Naive thymus-derived CD8-positive, alpha-beta T cell (primary cell): ENCODE data around the gene NT5C. TPM values are rescaled to one million over a fixed set of nuclear protein-coding genes. Genes with fewer than 3 reads are reported as not detected.

Experiments
- ATAC-seq, 2 donors: fragments of 150-1000 bp; cut with Tn5 transposase in 1 of 2; sonication (Bioruptor Pico), chemical (Tn5 transposase) in 1 of 2; 1 replicate in 1 of 2; 2 replicates in 1 of 2; pipeline ENCODE4 v1.10.0; 2021; ENCODE audit warnings: mild to moderate bottlenecking in 2 of 2, moderate library complexity in 2 of 2
- POLR2A ChIA-PET: fragments of 350-600 bp; sonication (Branson Sonifier 250); formaldehyde crosslinking; loops from one replicate; lab custom pipeline; 2021; ENCODE audit warnings: antibody characterized with exemption; lab: Charles Lee
- DNase-seq, 10 donors: peaks; one replicate each; pipeline versions ENCODE4 v3.0.0 to v3.0.0-alpha.2; 2020 to 2022
- H3K27ac Mint-ChIP-seq, 10 donors: one replicate each; pipeline ENCODE4 v1.8.0; 2020 to 2022; ENCODE audit warnings: mild to moderate bottlenecking in 10 of 10, mixed read lengths in 10 of 10, moderate library complexity in 4 of 10, inconsistent platforms in 1 of 10
- H3K27me3 Mint-ChIP-seq, 5 donors: one replicate each; pipeline ENCODE4 v1.8.0; 2021 to 2022; ENCODE audit warnings: mixed read lengths in 5 of 5
- H3K36me3 Mint-ChIP-seq, 3 donors: one replicate each; pipeline ENCODE4 v1.8.0; 2020 to 2022; ENCODE audit warnings: mixed read lengths in 3 of 3, mild to moderate bottlenecking in 2 of 3, inconsistent platforms in 1 of 3
- H3K4me1 Mint-ChIP-seq, 4 donors: one replicate each; pipeline ENCODE4 v1.8.0; 2021 to 2022; ENCODE audit warnings: mixed read lengths in 4 of 4
- H3K4me3 Mint-ChIP-seq, 10 donors: one replicate each; pipeline ENCODE4 v1.8.0; 2020 to 2022; ENCODE audit warnings: mild to moderate bottlenecking in 10 of 10, mixed read lengths in 10 of 10, moderate library complexity in 6 of 10, inconsistent platforms in 1 of 10
- H3K9me3 Mint-ChIP-seq, 9 donors: one replicate each; pipeline ENCODE4 v1.8.0; 2020 to 2022; ENCODE audit warnings: mixed read lengths in 9 of 9, mild to moderate bottlenecking in 3 of 9, inconsistent platforms in 1 of 9, moderate library complexity in 1 of 9
- polyA plus RNA-seq, 3 donors: library from polyadenylated mRNA; unstranded; fragments of 300-500 nt; fragmentation: Illumina TruSeq; gene quantifications; one replicate each; pipeline ENCODE4 v1.2.3, GENCODE V29; 2021
- total RNA-seq, 8 experiments: library from RNA in 2 of 8; stranded (reverse) in 2 of 8; gene quantifications; one replicate each; pipeline ENCODE4 v1.2.3 and lab custom pipeline; 2021 to 2026

NT5C gene
- total and polyA plus RNA-seq, 5 experiments from 2014 or later: 46.0 to 66.6 (median 52.8) TPM

DNA sequence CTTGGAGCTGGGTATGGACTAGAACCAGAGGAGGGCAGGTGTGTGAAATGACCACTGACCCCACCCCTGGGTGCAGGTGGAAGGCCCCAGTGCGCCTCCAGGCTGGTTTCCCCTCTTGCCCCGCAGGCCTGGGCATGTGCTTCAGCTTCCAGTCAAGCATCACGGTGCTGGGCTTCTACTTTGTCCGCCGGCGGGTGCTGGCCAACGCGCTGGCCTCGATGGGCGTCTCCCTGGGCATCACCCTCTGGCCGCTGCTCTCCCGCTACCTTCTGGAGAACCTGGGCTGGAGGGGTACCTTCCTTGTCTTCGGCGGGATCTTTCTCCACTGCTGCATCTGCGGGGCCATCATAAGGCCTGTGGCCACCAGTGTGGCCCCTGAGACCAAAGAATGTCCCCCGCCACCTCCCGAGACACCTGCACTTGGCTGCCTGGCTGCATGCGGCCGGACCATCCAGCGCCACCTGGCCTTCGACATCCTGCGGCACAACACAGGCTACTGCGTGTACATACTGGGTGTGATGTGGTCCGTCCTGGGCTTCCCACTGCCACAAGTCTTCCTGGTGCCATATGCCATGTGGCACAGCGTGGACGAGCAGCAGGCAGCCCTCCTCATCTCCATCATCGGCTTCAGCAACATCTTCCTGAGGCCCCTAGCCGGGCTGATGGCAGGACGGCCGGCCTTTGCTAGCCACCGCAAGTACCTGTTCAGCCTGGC, 31.5 kb downstream of the NT5C start:
- DNase-seq: no peak
- Mint-ChIP-seq H3K4me1 (peaks cover 0 to 8% (median 1%) of the 10 kb centered on the region in 4 donors), H3K27me3 (no peaks in the 10 kb centered on the region), H3K27ac (peak overlapping the region in 1 of 10 donors; percentile 31), H3K4me3 (no peak overlapping the region), H3K36me3 (peaks cover 0 to 15% (median 0%) of the 10 kb centered on the region in 3 donors), H3K9me3 (no peaks in the 10 kb centered on the region)
- ATAC-seq: no peak
- POLR2A ChIA-PET: interaction anchor here (0.9 kb wide), 1 partner anchor 17 kb away, joined by 3 read pairs; no protein-coding TSS in a partner anchor

GRCh38 chr17:75098861-75099260, 32.7 kb downstream of the NT5C start:
- DNase-seq (no peak), ATAC-seq (no peak)
- POLR2A ChIA-PET: interaction anchor here (0.7 to 0.9 kb wide), 2 partner anchors 11 to 16 kb away, joined by 3 read pairs; partner anchors contain the start of gene SLC16A5
- Mint-ChIP-seq H3K4me1 (peaks cover 0 to 8% (median 1%) of the 10 kb centered on the region in 4 donors), H3K27ac (peak overlapping the region in 2 of 10 donors; percentile 27 to 95), H3K4me3 (no peak overlapping the region), H3K9me3 (no peaks in the 10 kb centered on the region), H3K27me3 (no peaks in the 10 kb centered on the region), H3K36me3 (peaks cover 0 to 13% (median 0%) of the 10 kb centered on the region in 3 donors)

- Mint-ChIP-seq H3K9me3 (no peaks in the 10 kb centered on the region), H3K4me1 (peaks cover 0 to 8% (median 1%) of the 10 kb centered on the region in 4 donors), H3K27me3 (no peaks in the 10 kb centered on the region), H3K27ac (peak overlapping the region in 1 of 10 donors; percentile 13), H3K4me3 (no peak overlapping the region), H3K36me3 (peaks cover 0 to 13% (median 0%) of the 10 kb centered on the region in 3 donors)
- POLR2A ChIA-PET: interaction anchor here (0.7 to 1.4 kb wide), 2 partner anchors 10 to 12 kb away, joined by 3 read pairs; partner anchors contain the start of genes ARMC7 and SLC16A5
- no peak for DNase-seq
- no peak for ATAC-seq
Measured at GRCh38 chr17:75097865-75098264, 33.7 kb downstream of the NT5C start.

GRCh38 chr17:75096082-75096625, 35.4 kb downstream of the NT5C start:
- Mint-ChIP-seq H3K27me3 (no peaks in the 10 kb centered on the region), H3K4me3 (no peak overlapping the region), H3K36me3 (peaks cover 0 to 13% (median 0%) of the 10 kb centered on the region in 3 donors), H3K4me1 (peaks cover 9 to 17% (median 11%) of the 10 kb centered on the region in 4 donors), H3K9me3 (no peaks in the 10 kb centered on the region), H3K27ac (no peak overlapping the region)
- POLR2A ChIA-PET: interaction anchor here (0.6 to 0.7 kb wide), 3 partner anchors 15 to 674 kb away, joined by 4 to 6 read pairs (median 4); no protein-coding TSS in a partner anchor
- ATAC-seq (no peak), DNase-seq (no peak)

GRCh38 chr17:75094871-75095399, 36.6 kb downstream of the NT5C start:
- Mint-ChIP-seq H3K27ac (no peak overlapping the region), H3K27me3 (no peaks in the 10 kb centered on the region), H3K4me3 (no peak overlapping the region), H3K36me3 (peaks cover 0 to 11% (median 0%) of the 10 kb centered on the region in 3 donors), H3K4me1 (peaks cover 18 to 25% (median 20%) of the 10 kb centered on the region in 4 donors), H3K9me3 (no peaks in the 10 kb centered on the region)
- DNase-seq: no peak
- no peak for ATAC-seq
- POLR2A ChIA-PET: interaction anchor here (0.6 kb wide), 2 partner anchors 12 to 28 kb away, joined by 5 read pairs; no protein-coding TSS in a partner anchor

GRCh38 chr17:75093548-75094158, 37.9 kb downstream of the NT5C start:
- no peaks in the 10 kb centered on the region for H3K9me3 Mint-ChIP-seq
- peaks cover 0 to 8% (median 0%) of the 10 kb centered on the region in 3 donors for H3K36me3 Mint-ChIP-seq
- H3K27ac Mint-ChIP-seq: no peak overlapping the region
- H3K4me1 Mint-ChIP-seq: peaks cover 23 to 38% (median 33%) of the 10 kb centered on the region in 4 donors
- no peak for DNase-seq
- POLR2A ChIA-PET: interaction anchor here (1.1 kb wide), 1 partner anchor 26 kb away, joined by 3 read pairs; no protein-coding TSS in a partner anchor
- H3K27me3 Mint-ChIP-seq: no peaks in the 10 kb centered on the region
- no peak for ATAC-seq
- H3K4me3 Mint-ChIP-seq: no peak overlapping the region

GRCh38 chr17:75091855-75092327, 39.7 kb downstream of the NT5C start:
- H3K4me3 Mint-ChIP-seq: no peak overlapping the region
- no peaks in the 10 kb centered on the region for H3K36me3 Mint-ChIP-seq
- H3K9me3 Mint-ChIP-seq: no peaks in the 10 kb centered on the region
- no peaks in the 10 kb centered on the region for H3K27me3 Mint-ChIP-seq
- H3K4me1 Mint-ChIP-seq: peaks cover 23 to 51% (median 43%) of the 10 kb centered on the region in 4 donors
- no peak for ATAC-seq
- DNase-seq: no peak
- POLR2A ChIA-PET: interaction anchor here (0.6 kb wide), 1 partner anchor 24 kb away, joined by 6 read pairs; no protein-coding TSS in a partner anchor
- H3K27ac Mint-ChIP-seq: peak overlapping the region in 7 of 10 donors; percentile 0 to 32 (median 22)

- Mint-ChIP-seq H3K36me3 (no peaks in the 10 kb centered on the region), H3K9me3 (no peaks in the 10 kb centered on the region), H3K27me3 (no peaks in the 10 kb centered on the region), H3K4me3 (peak overlapping the region in 2 of 10 donors; percentile 26 to 49), H3K27ac (peak overlapping the region in 7 of 10 donors; percentile 9 to 75 (median 57)), H3K4me1 (peaks cover 28 to 59% (median 49%) of the 10 kb centered on the region in 4 donors)
- POLR2A ChIA-PET: interaction anchor here (0.6 to 0.7 kb wide), 2 partner anchors 24 to 180 kb away, joined by 3 to 6 read pairs; partner anchors contain the start of gene MIF4GD
- ATAC-seq (no peak), DNase-seq (no peak)
Measured at GRCh38 chr17:75090871-75091854, 40.4 kb downstream of the NT5C start.

DNA sequence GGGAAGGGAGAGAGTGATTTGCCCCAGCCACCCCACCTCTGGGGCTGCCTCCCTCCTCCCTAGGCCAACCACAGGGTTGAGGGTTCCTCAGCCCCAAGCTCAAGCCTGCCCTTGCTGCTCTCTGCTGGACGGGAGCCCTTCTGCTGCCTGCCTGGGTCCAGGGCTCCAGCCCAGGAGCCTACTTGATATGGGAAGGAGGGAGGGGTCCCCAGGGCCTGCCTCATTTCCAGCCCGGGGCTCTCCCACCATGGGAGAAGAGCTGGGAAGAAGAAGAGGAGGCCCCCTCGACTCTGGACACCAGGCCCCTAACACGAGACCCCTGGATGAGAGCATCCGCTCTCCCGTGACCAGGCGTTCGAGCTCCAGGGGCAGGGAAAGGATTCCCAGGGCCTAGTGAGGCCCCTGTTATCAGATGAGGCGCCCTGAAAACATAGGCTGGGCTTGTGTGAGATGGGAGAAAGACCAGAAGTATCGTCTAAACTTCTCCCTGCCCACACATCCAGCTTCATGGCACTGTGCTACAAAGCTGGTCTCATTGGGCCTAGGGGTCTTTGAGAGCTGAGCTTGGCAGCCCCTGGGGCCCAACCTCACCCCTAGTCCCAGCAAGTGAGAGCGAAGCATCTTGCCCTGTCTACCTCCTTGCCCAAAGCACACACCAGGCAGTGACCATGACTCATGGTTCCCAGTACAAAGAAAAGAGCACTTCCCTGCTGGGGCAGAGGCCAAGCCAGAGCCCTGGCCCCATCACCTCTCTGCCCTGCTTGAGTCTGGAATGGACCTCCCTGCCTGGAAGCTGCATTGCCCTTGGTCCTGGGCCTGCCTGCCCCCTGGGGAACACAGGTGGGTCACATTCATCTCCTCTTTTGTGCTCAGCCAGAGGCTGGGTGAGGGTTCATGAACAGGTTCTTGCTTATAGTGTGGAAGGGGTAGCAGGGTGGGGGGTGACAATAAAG, 42.8 kb downstream of the NT5C start:
- Mint-ChIP-seq H3K9me3 (no peaks in the 10 kb centered on the region), H3K36me3 (no peaks in the 10 kb centered on the region), H3K27me3 (no peaks in the 10 kb centered on the region), H3K27ac (peak overlapping the region; percentile 31 to 89 (median 78)), H3K4me3 (peak overlapping the region; percentile 70 to 86 (median 78)), H3K4me1 (peaks cover 35 to 65% (median 61%) of the 10 kb centered on the region in 4 donors)
- ATAC-seq (no peak), DNase-seq (no peak)
- POLR2A ChIA-PET: interaction anchor here (0.5 to 3.1 kb wide), 14 partner anchors 10 to 1628 kb away, joined by 3 to 21 read pairs (median 4); partner anchors contain the start of genes ARMC7 and MRPL58
